Stimulated activated CD8-positive, alpha-beta memory T cell treated with anti-CD3 and anti-CD28 coated beads, Interleukin-7, amount 100 ng/mL, for 1 hour (primary cell): ENCODE results near the gene MLST8.

Source experiments
- DNase-seq, 2 donors: peaks; one replicate each; pipeline ENCODE4 v3.0.0-alpha.2; 2020; ENCODE audit warnings: low read depth in 2 of 2

The MLST8 gene

DNA sequence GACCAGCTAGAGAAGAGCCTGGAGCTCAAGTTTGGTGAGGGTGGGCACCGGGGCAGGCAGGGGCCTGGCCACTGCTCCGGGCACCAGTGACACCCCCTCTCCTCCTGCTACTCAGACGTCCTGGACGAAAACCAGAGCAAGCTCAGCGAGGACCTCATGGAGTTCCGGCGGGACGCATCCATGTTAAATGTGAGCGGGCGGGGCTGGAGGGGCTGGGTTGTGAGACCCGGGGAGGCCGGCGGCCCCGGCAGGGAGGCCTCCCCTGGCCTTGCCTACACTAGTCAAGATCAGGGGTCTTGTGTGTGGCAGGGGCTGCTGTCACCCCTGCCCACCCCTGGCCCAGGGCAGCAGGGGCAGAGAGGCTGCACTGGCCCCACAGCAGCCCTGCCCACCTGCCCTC is 31.9 kb upstream of the MLST8 start:
- DNase-seq: no peak

DNA sequence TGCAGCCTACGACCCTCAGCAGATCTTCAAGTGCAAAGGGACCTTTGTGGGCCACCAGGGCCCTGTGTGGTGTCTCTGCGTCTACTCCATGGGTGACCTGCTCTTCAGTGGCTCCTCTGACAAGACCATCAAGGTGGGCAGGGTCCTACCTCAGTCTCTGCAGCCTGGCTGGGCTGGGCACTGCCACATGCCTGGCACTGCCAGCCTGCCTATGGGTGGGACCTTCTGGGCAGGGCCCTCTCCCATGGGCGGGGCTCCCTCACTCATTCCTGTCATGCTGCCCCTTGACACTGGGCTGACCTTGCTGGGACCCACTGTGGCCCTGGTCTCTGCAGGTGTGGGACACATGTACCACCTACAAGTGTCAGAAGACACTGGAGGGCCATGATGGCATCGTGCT is 31.3 kb upstream of the MLST8 start:
- no peak for DNase-seq

DNA sequence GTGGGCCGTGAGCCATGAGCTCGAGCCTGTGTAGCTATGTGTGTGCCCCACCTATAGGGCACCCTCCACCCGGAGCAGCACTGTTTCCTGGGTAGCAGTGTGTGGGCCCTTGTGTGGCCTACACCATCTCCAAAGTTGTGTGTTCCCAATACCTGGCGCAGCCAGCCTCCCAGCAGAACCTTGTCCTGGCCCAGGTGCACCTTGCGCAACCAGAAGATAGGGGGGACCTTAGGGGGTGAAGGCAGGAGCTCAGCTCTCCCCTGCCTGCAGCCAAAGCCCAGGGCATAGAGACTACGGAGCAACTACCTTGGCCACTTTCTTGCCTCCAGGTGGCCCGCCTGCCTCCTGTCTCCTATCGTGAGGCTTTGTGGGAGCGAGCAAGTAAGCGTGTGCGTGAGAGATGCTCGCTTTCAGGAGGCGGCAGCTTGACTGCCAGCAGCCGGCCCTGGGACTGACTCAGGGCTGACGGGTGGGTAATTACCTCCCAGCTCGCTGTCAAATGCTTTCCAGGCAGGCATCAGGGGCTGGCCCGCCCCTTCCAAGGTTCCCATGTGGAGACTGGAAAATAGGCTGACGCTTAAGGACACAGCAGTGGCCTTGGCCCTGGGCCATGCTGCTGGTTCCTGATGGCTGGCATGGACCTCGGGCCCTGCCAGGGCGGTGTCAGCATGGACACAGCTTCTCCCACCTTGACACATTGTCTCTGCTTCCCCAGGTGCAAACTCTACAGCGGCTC is 30.7 kb upstream of the MLST8 start:
- DNase-seq: no peak

- no peak for DNase-seq
Measured at GRCh38 chr16:2175454-2175853, 29.8 kb upstream of the MLST8 start.

DNA sequence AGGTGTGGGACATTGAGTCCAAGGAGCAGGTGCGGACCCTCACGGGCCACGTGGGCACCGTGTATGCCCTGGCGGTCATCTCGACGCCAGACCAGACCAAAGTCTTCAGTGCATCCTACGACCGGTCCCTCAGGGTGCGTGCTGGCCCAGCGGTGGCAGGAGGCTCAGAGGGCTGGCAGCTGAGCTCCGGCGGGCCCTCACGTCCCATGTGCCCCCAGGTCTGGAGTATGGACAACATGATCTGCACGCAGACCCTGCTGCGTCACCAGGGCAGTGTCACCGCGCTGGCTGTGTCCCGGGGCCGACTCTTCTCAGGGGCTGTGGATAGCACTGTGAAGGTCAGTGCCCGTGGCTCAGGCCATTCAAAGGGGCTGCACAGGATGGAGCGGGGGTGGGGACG is 29.2 kb upstream of the MLST8 start:
- no peak for DNase-seq

DNA sequence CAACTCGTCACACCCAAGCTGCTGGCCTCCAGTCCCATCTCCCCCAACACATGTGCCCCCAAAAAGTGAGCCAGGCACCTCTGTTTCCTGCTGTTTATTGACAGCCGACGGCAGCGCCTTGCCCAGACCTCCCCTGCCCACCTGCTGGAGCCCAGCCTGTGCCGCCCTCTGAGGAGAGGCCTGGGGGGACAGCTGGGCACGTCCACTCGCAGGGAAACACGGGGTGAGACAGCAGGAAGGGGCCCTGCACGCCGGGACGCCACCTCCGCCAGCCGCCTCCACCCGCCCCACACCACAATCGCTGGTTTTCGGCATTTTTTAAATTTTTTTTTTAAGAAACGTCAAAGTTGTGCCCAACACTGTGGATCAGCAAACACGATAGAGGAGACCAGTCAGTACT is 28.2 kb upstream of the MLST8 start:
- no peak for DNase-seq

DNA sequence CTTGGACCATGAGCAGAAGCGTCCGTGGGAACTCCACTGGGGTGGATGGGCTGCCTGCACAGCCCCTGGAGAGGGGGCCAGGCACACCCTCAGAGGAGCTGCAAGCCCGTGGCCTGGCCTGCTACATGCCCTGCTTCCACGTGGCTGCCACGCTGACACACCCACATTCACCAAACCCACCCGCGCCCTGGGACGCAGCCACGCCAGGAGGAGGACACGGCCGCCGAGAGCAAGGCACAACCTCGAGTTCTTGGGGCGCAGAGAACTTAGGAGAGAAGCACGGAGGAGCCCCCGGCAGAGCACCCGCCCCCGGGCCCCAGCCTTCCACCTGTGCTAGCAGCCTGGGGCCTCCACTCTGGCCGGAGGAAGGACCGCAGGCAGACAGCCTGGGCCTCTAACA is 27.7 kb upstream of the MLST8 start:
- DNase-seq: no peak

- no peak for DNase-seq
Measured at GRCh38 chr16:2178321-2179106, 26.7 kb upstream of the MLST8 start.

DNA sequence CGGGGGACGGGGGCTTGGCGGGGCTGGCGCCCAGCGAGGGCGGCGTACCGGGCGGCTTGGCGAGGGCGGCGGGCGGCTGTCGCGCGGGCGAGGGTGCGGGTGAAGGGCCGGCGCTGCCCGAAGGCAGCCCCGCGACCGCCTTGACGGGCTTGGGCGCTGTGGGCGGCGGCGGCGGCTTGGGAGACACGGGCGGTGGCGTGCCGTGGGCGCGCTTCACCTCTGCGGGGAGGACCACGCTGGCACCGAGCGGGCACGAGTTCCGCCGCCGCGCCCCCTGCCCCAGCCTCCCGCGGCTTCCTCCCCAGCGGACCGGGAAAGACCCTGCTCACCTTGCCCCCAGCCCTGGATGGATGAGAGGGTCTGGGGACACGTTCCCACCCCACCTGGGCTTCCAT is 26.1 kb upstream of the MLST8 start:
- no peak for DNase-seq

GRCh38 chr16:2179576-2179975 is 25.7 kb upstream of the MLST8 start:
- no peak for DNase-seq

DNA sequence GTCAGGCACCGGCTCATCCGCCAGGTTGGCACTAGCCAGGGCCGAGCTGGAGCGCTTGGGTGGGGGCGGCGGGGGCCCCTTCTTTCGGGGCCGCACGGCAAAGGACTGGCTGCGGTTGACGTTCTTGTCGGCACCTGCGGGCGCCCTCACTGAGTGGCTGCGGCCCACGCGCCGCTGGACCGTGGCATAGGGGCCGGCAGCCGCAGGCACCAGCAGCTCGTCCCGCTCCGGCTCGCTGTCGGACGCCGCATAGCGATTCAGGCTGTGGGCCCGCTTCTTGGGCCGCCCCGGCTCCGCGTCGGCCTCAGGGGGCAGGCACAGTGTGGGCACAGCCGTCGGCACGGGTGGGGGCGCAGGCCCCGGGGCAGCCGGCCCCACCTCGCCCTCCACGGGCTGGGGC is 24.8 kb upstream of the MLST8 start:
- no peak for DNase-seq

GRCh38 chr16:2180962-2181923 is 24.0 kb upstream of the MLST8 start:
- no peak for DNase-seq

- DNase-seq: no peak
Measured at GRCh38 chr16:2181952-2182351, 23.3 kb upstream of the MLST8 start.

DNA sequence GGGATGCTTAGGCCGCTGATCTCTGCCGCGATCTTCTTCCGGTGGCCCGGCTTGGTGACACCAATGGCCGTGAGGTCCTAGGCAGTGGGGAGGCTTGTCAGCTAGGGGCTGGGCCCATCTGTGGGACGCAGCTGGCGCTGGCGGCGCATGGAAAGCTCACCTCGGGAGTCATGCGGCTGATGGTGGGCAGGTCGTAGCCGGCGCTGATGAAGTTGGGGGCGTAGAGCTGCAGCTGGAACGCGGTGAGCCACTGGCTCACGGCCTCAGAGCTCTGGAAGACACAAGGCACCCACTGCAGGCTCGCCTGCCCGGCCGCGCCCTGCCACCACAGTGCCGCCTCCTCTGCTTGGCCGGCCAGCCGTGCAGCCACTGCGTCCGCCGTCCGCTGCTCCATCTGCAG is 21.6 kb upstream of the MLST8 start:
- no peak for DNase-seq

DNA sequence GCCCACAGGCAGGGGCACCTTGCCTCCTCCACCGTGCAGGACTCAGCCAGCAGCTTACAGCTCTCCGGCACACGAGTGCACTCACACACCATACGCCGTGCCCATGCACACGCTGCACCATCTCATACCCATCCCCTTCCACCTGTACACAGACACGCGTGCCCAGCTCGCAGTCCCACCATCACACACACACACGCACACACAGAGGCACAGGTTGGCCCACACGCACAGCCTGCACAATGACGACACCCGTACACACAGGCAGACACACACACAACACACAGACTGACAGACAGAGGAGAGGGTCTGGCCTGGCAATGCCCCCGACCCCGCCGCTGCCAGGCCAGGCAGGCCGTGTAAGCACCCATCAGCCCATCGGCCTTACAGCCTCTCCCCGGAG is 20.9 kb upstream of the MLST8 start:
- no peak for DNase-seq

DNA sequence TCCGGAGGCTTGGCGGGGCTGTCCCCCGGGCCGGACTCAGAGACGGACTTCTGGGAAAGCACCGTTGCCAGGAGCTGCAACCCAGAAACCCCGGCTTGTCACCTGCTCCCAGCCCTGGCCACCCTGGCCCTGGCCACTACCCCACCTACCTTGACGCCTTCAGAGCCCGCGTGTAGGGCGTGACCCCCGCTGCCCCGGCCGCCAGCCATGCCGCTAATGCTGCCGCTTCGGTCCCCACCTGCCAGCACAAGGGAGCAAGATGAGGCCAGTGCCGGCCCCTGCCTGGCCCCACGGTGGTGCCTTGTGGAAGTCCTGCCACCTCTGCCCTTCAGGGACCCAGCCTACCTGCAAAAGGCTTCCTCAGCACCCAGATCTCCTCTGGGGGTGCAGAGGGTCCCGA is 20.3 kb upstream of the MLST8 start:
- no peak for DNase-seq

DNA sequence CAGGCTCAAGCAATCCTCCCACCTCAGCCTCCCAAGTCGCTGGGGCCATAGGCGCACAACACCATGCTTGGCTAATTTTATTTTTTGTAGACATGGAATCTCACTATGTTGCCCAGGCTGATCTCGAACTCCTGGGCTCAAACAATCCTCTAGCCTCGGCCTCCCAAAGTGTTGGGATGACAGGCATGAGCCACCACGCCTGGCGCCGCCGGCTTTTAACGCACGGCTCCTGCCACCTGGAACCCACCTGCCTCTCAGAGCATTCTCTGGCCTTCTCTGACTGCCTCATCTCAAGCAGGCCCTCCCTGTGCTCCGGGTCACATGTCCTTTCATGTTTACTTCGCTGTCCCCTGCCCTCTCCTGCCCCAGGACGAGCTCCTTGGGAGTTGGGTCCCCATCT is 19.2 kb upstream of the MLST8 start:
- DNase-seq: no peak

GRCh38 chr16:2186505-2186904 is 18.7 kb upstream of the MLST8 start:
- no peak for DNase-seq

GRCh38 chr16:2187212-2187611 is 18.0 kb upstream of the MLST8 start:
- no peak for DNase-seq

DNA sequence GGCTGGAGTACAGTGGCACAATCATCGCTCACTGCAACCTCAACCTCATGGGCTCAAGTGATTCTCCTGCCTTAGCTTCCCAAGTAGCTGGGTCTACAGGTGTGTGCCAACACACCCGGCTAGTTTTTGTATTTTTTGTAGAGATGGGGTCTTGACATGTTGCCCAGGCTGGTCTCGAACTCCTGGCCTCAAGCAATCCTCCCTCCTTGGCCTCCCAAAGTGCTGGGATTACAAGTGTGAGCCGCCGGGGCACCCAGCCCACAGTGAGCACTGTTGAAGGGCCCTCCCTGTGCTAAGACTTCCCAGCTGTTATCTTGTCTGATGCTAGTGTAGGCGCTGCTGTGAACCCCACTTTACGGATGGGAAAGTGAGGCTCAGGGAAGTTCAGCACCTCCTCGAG is 16.9 kb upstream of the MLST8 start:
- DNase-seq: no peak

DNA sequence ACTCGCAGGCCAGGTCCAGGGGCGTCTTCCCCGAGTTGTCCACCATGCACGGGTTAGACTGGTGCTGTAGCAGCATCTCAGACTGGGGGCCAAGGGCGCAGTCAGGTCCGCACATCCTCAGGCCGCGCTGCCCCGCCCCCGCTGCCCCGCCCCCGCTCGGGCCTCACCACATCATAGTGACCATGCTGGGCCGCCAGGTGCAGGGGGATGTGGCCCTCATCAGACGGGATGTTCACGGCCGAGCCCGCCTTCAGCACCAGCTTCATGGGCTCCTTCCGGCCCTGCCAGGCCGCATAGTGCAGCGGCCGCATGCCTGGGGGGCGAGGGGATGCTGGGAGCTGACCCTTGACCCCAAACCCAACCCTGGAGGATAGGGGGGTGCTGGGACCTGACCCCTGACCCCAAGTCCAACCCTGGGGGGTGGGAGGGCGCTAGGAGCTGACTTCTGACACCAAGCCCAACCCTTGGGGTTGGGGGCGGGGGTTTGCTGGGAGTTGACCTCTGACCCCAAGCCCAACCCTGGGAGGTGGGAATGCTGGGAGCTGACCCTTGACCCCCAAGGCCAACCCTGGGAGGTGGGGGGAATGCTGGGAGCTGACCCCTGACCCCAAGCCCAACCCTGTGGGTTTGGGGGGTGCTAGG is 15.9 kb upstream of the MLST8 start:
- DNase-seq: no peak
